ENCODE measurements around the gene SLC17A2. TPM values are rescaled to one million over a fixed set of nuclear protein-coding genes. Genes with fewer than 3 reads are reported as not detected.
"Not testable (repeated sequence)": the region's sequence is repeated elsewhere in the genome, so short reads cannot be mapped to it uniquely, and the experiment has no call there.

Gene SLC17A2
- total RNA-seq, 3 donors from 2014 or later, result 0.33 TPM; not detected in 2

DNA sequence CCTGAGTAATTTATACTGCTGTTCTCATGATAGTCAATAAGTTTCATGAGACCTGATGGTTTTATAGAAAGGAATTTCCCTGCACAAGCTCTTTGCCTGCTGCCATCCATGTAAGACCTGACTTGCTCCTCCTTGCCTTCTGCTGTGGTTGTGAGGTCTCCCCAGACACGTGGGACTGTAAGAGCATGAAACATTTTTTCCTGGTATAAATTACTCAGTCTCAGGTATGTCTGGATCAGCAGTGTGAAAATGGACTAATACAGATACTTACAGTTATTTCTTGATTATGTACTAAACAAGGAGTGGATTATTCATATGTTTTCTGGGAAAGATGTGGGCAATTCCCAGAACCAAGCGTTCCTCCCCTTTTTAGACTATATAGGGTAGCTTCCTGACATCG, 30.2 kb upstream of the SLC17A2 start:
- H3K4me1 Mint-ChIP-seq (ENCODE audit: low read depth), result peaks cover 70% of the 10 kb centered on the region
- H3K4me3 Mint-ChIP-seq, result no peak overlapping the region
- ATAC-seq (peak; percentile 56 to 62), DNase-seq (no peak)
- H3K36me3 Mint-ChIP-seq (ENCODE audit: insufficient read depth), result peaks cover 8% of the 10 kb centered on the region
- peaks cover 16% of the 10 kb centered on the region for H3K9me3 Mint-ChIP-seq
- H3K27me3 Mint-ChIP-seq (ENCODE audit: low read depth), result no peaks in the 10 kb centered on the region

DNA sequence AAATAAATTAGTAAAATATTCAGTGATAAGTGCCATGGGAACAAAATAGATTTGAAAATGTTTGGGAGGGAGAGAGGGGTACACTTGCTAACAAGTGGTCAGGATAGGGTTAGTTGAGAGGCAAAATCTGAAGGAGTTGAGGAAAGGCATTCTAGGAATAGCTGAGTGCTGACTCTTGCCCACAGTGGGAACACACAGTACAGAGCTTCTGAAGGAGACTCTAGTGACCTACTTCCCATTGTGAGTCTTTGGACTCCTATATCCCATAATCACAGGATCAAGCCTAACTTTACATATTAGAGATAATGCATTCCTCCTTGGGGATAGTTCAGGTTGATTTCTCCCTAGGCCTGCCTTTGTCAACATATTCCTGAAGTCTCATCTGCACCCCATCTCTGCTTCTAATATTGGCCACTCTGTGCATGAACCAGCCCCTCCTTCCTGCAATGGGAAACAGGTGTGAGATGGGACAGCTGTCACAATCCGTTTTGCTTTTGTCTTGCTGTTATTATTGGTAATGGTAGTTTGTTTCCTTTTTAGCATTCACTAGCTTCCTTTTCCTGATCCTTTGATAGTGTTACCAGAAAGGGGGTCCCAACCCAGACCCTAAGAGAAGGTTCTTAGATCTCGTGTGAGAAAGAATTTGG, 29.5 kb upstream of the SLC17A2 start:
- Mint-ChIP-seq H3K36me3 (ENCODE audit: insufficient read depth) (peaks cover 8% of the 10 kb centered on the region), H3K4me3 (peak overlapping the region; percentile 29)

GRCh38 chr6:25958700-25959162, 28.2 kb upstream of the SLC17A2 start:
- Mint-ChIP-seq H3K9me3 (peaks cover 16% of the 10 kb centered on the region), H3K4me3 (peak overlapping the region; percentile 11), H3K36me3 (ENCODE audit: insufficient read depth) (peaks cover 5% of the 10 kb centered on the region), H3K4me1 (ENCODE audit: low read depth) (peaks cover 53% of the 10 kb centered on the region), H3K27me3 (ENCODE audit: low read depth) (no peaks in the 10 kb centered on the region)
- no peak for DNase-seq
- no peak for ATAC-seq

More for the DNA sequence above, 29.5 kb upstream of the SLC17A2 start:
- DNase-seq (no peak), ATAC-seq (no peak)
- Mint-ChIP-seq H3K4me1 (ENCODE audit: low read depth) (peaks cover 64% of the 10 kb centered on the region), H3K27me3 (ENCODE audit: low read depth) (no peaks in the 10 kb centered on the region), H3K9me3 (peaks cover 16% of the 10 kb centered on the region)

DNA sequence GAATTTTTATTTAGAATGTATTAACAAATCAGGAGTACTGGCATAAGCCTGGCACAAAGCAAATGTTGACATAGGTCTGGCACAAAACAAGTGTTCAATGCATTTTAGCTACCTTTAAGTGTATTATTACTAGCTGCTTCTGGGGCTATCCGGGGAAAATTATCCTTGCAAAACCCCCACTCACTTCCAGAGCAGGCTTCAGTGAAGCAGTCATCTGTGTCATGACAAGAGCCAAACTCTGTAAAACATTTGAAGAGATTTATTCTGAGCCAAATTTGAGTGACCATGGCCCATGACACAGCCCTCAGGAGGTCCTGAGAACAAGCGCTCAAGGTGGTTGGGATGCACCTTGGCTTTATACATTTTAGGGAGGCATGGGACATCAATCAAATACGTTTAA, 25.7 kb upstream of the SLC17A2 start:
- H3K36me3 Mint-ChIP-seq (ENCODE audit: insufficient read depth), result peaks cover 2% of the 10 kb centered on the region
- H3K4me1 Mint-ChIP-seq (ENCODE audit: low read depth), result peaks cover 35% of the 10 kb centered on the region
- ATAC-seq, result no peak
- no peak overlapping the region for H3K4me3 Mint-ChIP-seq
- no peak for DNase-seq
- no peaks in the 10 kb centered on the region for H3K27me3 Mint-ChIP-seq (ENCODE audit: low read depth)
- H3K9me3 Mint-ChIP-seq, result peaks cover 16% of the 10 kb centered on the region

DNA sequence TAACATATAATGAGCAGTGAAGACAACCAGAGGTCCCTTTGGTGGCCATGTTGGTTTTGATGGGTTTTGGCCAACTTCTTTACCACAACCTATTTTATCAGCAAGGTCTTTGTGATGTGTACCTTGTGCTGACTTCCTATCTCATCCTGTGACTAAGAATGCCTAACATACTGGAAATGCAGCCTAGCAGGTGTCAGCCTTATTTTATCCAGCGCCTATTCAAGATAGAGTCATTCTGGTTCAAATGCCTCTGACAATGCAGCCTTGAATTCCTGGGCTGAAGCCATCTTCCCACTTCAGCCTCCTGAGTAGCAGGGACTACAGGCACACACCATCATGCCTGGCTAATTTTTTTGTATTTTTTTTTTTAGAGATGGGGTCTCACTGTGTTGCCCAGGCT, 24.3 kb upstream of the SLC17A2 start:
- no peak for ATAC-seq
- H3K4me1 Mint-ChIP-seq (ENCODE audit: low read depth), result peaks cover 21% of the 10 kb centered on the region
- no peak overlapping the region for H3K4me3 Mint-ChIP-seq

DNA sequence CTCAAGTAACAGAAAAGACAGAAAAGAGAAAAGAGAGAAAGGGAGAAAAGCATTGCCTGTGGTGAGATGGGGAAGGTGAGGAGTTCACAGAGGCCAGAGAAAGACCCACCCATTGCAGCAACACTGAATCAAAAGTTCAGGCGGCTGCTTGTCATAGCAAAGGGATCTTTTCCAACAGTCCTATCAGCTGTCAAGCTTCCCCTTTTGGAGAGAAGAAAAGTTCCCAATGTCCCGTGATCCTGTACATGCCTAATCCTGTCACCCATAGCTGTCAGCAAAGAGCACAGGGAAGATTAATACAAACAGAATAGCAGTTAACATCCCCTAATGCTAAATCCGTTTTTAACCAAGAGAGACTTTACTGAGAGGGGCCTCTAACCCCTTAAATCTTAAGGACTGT, 23.2 kb upstream of the SLC17A2 start:
- H3K9me3 Mint-ChIP-seq, result peaks cover 10% of the 10 kb centered on the region
- no peak for DNase-seq
- no peak overlapping the region for H3K4me3 Mint-ChIP-seq
- H3K27me3 Mint-ChIP-seq (ENCODE audit: low read depth), result no peaks in the 10 kb centered on the region
- ATAC-seq, result no peak
- peaks cover 11% of the 10 kb centered on the region for H3K4me1 Mint-ChIP-seq (ENCODE audit: low read depth)
- H3K36me3 Mint-ChIP-seq (ENCODE audit: insufficient read depth), result no peaks in the 10 kb centered on the region

More for the DNA sequence above, 24.3 kb upstream of the SLC17A2 start:
- no peaks in the 10 kb centered on the region for H3K36me3 Mint-ChIP-seq (ENCODE audit: insufficient read depth)
- no peaks in the 10 kb centered on the region for H3K27me3 Mint-ChIP-seq (ENCODE audit: low read depth)
- peaks cover 10% of the 10 kb centered on the region for H3K9me3 Mint-ChIP-seq
- no peak for DNase-seq

DNA sequence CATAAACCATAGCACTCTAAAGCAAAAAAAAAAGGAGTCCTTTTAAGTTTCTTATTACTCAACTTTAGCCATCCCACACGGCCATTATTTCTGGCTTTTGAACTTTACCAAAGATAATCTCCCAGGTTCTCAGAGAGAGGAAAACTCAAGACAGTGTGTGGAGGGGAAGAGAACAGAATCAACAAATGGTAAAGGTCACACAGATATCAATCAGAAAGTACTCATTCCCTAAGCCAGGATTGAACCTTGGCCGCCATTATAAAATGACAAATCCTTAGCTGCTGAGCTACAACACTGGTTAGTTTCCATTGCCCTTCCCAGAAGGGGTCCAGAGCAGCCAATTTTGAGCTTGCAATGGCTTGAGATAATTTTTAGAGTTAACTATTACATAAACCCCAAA, 22.0 kb upstream of the SLC17A2 start:
- ATAC-seq (no peak), DNase-seq (no peak)
- H3K36me3 Mint-ChIP-seq (ENCODE audit: insufficient read depth), result no peaks in the 10 kb centered on the region
- H3K4me3 Mint-ChIP-seq, result no peak overlapping the region
- peaks cover 5% of the 10 kb centered on the region for H3K4me1 Mint-ChIP-seq (ENCODE audit: low read depth)
- no peaks in the 10 kb centered on the region for H3K27me3 Mint-ChIP-seq (ENCODE audit: low read depth)
- peaks cover 5% of the 10 kb centered on the region for H3K9me3 Mint-ChIP-seq

DNA sequence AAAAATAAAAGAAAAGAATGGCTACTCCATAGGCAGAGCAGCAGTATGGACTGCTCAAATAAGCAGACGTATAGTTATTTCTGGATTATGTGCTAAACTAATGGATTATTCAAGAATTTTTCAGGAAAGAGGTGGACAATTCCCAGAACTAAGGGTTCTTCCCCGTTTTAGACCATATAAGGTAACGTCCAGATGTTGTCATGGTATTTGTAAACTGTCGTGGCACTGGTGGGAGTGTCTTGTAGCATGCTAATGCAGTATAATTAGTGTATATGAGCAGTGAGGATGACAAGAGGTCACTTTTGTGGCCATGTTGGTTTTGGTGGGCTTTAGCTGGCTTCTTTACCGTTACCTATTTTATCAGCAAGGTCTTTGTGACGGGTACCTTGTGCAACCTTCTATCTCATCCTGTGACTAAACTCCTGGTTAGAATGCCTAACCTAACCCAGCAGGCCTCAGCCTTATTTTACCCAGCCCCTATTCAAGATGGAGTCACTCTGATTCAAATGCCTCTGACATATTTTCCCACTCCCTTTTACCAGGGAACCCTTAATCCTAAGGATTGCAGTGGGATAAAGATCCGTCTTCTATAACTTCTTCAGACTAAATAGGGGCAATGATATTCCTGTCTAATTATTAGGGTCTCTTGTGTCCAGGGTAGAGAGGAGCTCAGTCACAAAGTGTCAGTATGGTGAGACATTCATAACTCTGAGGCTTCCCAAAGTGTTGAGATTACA, 21.0 kb upstream of the SLC17A2 start:
- Mint-ChIP-seq H3K27me3 (ENCODE audit: low read depth) (no peaks in the 10 kb centered on the region), H3K4me1 (ENCODE audit: low read depth) (peaks cover 6% of the 10 kb centered on the region), H3K4me3 (no peak overlapping the region), H3K36me3 (ENCODE audit: insufficient read depth) (no peaks in the 10 kb centered on the region), H3K9me3 (peaks cover 5% of the 10 kb centered on the region)
- DNase-seq (no peak), ATAC-seq (no peak)

DNA sequence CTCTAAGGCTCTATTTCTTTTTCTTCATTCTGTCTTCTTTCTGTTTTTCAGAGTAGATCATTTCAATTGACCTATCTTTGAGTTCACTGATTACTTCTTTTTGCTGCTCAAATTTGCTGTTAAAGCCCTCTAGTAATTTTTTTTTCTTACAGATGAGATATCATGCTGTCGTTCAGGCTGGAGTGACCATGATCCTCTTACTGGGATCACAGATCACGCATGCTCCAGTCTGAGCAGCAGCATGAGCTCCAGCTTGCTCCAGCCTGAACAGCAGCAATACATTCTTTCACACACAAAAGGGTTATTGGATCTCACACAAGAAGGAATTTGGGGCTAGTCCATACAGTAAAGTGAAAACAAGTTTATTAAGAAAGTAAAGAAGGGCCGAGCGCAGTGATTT, 19.8 kb upstream of the SLC17A2 start:
- ATAC-seq (no peak), DNase-seq (no peak)
- H3K4me3 Mint-ChIP-seq, result no peak overlapping the region
- H3K27me3 Mint-ChIP-seq (ENCODE audit: low read depth), result peaks cover 2% of the 10 kb centered on the region
- H3K9me3 Mint-ChIP-seq, result peaks cover 12% of the 10 kb centered on the region
- peaks cover 12% of the 10 kb centered on the region for H3K4me1 Mint-ChIP-seq (ENCODE audit: low read depth)
- no peaks in the 10 kb centered on the region for H3K36me3 Mint-ChIP-seq (ENCODE audit: insufficient read depth)

GRCh38 chr6:25949695-25950094, 19.2 kb upstream of the SLC17A2 start:
- no peak for DNase-seq
- no peak overlapping the region for H3K4me3 Mint-ChIP-seq
- peaks cover 13% of the 10 kb centered on the region for H3K9me3 Mint-ChIP-seq
- ATAC-seq, result no peak
- no peaks in the 10 kb centered on the region for H3K36me3 Mint-ChIP-seq (ENCODE audit: insufficient read depth)
- H3K4me1 Mint-ChIP-seq (ENCODE audit: low read depth), result peaks cover 17% of the 10 kb centered on the region
- peaks cover 3% of the 10 kb centered on the region for H3K27me3 Mint-ChIP-seq (ENCODE audit: low read depth)

- not testable (repeated sequence) for ATAC-seq; H3K27me3 Mint-ChIP-seq (ENCODE audit: low read depth); DNase-seq; H3K4me3 Mint-ChIP-seq; H3K36me3 Mint-ChIP-seq (ENCODE audit: insufficient read depth)
- peaks cover 17% of the 10 kb centered on the region for H3K4me1 Mint-ChIP-seq (ENCODE audit: low read depth)
- H3K9me3 Mint-ChIP-seq, result peaks cover 13% of the 10 kb centered on the region
Measured at GRCh38 chr6:25947492-25947891, 17.0 kb upstream of the SLC17A2 start.

- H3K9me3 Mint-ChIP-seq, result peaks cover 13% of the 10 kb centered on the region
- no peaks in the 10 kb centered on the region for H3K36me3 Mint-ChIP-seq (ENCODE audit: insufficient read depth)
- DNase-seq (no peak), ATAC-seq (no peak)
- no peak overlapping the region for H3K4me3 Mint-ChIP-seq
- H3K27me3 Mint-ChIP-seq (ENCODE audit: low read depth), result peaks cover 3% of the 10 kb centered on the region
- peaks cover 17% of the 10 kb centered on the region for H3K4me1 Mint-ChIP-seq (ENCODE audit: low read depth)
Measured at GRCh38 chr6:25946631-25947030, 16.1 kb upstream of the SLC17A2 start.

DNA sequence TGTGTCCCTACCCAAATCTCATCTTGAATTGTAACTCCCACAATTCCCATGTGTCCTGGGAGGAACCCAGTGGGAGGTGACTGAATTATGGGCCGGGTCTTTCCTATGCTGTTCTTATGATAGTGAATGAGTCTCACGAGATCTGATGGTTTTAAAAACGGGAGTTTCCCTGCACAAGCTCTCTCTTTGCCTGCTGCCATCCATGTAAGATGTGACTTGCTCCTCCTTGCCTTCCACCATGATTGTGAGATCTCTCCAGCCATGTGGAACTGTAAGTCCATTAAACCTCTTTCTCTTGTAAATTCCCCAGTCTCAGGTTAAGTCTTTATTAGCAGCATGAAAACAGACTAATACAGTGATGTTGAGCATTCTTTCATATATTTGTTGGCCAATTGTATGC, 15.2 kb upstream of the SLC17A2 start:
- not testable (repeated sequence) for ATAC-seq; H3K36me3 Mint-ChIP-seq (ENCODE audit: insufficient read depth); H3K4me3 Mint-ChIP-seq; DNase-seq; H3K27me3 Mint-ChIP-seq (ENCODE audit: low read depth)
- Mint-ChIP-seq H3K9me3 (peaks cover 13% of the 10 kb centered on the region), H3K4me1 (ENCODE audit: low read depth) (peaks cover 17% of the 10 kb centered on the region)

GRCh38 chr6:25944688-25945574, 14.4 kb upstream of the SLC17A2 start:
- Mint-ChIP-seq H3K27me3 (ENCODE audit: low read depth) (peaks cover 3% of the 10 kb centered on the region), H3K4me3 (no peak overlapping the region), H3K4me1 (ENCODE audit: low read depth) (peaks cover 17% of the 10 kb centered on the region), H3K9me3 (peaks cover 9% of the 10 kb centered on the region), H3K36me3 (ENCODE audit: insufficient read depth) (no peaks in the 10 kb centered on the region)
- DNase-seq, result no peak
- ATAC-seq, result peak; percentile 82 to 83

Data from activated T-cell treated with anti-CD3 and anti-CD28 coated beads, Interleukin-2, amount 50 U/mL, for 4 hours (primary cell).